ENCODE results near the gene P2RX1. TPM values are rescaled to one million over a fixed set of nuclear protein-coding genes. Genes with fewer than 3 reads are reported as not detected.

The P2RX1 gene
- total RNA-seq, 1 experiment from 2014 or later: not detected

GRCh38 chr17:3913531-3914311, 2.5 kb downstream of the P2RX1 start:
- no peak overlapping the region for H2BK5ac ChIP-seq (ENCODE audit: insufficient read length, low read length)
- H2AFZ ChIP-seq (ENCODE audit: low read length): no peak overlapping the region
- no peak overlapping the region for H3K14ac ChIP-seq (ENCODE audit: insufficient read depth, low read length)
- no peak overlapping the region for H2BK15ac ChIP-seq (ENCODE audit: low read depth, low read length)
- H3K27ac ChIP-seq (ENCODE audit: insufficient read length, low read depth, low read length): no peak overlapping the region
- no peak overlapping the region for H3K4me2 ChIP-seq (ENCODE audit: insufficient read depth, insufficient read length, low read length)
- H4K8ac ChIP-seq (replicated peaks; ENCODE audit: insufficient read length, low read depth, low read length): no peak overlapping the region
- no peaks in the 10 kb centered on the region for H3K9me3 ChIP-seq (ENCODE audit: control insufficient read depth, low read depth, low read length)
- H2BK20ac ChIP-seq (ENCODE audit: low read depth, low read length, poor library complexity, severe bottlenecking): no peak overlapping the region
- H3K9ac ChIP-seq (ENCODE audit: extremely low read depth, insufficient read length, low read length): no peak overlapping the region
- no peak overlapping the region for H3K4me3 Mint-ChIP-seq
- no peaks in the 10 kb centered on the region for H3K79me1 ChIP-seq (ENCODE audit: insufficient read depth, low read depth, low read length, poor library complexity, severe bottlenecking)
- no peak overlapping the region for H3T11ph ChIP-seq (ENCODE audit: low read length)
- no peaks in the 10 kb centered on the region for H4K20me1 ChIP-seq (ENCODE audit: control insufficient read depth, insufficient read depth, insufficient read length)
- no peaks in the 10 kb centered on the region for H3K4me1 ChIP-seq (ENCODE audit: insufficient read depth, low read length)
- H3K36me3 Mint-ChIP-seq (ENCODE audit: insufficient read depth in 1 of 3, low read depth in 3 of 3): no peaks in the 10 kb centered on the region
- no peak overlapping the region for H3K23ac ChIP-seq (ENCODE audit: insufficient read length, low read depth, low read length)
- H4K5ac ChIP-seq (ENCODE audit: insufficient read length, low read depth, low read length): no peak overlapping the region
- no CpG with 5 or more reads among the region's 17 CpGs for WGBS (ENCODE audit: extremely low coverage, insufficient read length, low lambda C conversion rate)
- no peak overlapping the region for H3K27ac Mint-ChIP-seq
- no peaks in the 10 kb centered on the region for H3K23me2 ChIP-seq (ENCODE audit: insufficient read length, low read depth, low read length, poor library complexity, severe bottlenecking)
- H2AK5ac ChIP-seq (ENCODE audit: insufficient read length, low read length): no peak overlapping the region
- no peak overlapping the region for H3K56ac ChIP-seq (ENCODE audit: insufficient read length, low read depth, low read length)
- TF ChIP-seq, protein P1, sequence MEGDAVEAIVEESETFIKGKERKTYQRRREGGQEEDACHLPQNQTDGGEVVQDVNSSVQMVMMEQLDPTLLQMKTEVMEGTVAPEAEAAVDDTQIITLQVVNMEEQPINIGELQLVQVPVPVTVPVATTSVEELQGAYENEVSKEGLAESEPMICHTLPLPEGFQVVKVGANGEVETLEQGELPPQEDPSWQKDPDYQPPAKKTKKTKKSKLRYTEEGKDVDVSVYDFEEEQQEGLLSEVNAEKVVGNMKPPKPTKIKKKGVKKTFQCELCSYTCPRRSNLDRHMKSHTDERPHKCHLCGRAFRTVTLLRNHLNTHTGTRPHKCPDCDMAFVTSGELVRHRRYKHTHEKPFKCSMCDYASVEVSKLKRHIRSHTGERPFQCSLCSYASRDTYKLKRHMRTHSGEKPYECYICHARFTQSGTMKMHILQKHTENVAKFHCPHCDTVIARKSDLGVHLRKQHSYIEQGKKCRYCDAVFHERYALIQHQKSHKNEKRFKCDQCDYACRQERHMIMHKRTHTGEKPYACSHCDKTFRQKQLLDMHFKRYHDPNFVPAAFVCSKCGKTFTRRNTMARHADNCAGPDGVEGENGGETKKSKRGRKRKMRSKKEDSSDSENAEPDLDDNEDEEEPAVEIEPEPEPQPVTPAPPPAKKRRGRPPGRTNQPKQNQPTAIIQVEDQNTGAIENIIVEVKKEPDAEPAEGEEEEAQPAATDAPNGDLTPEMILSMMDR (conservative IDR thresholded peaks at IDR 0.05): peak; percentile 95
- H3K4ac ChIP-seq (ENCODE audit: low read depth, low read length): no peak overlapping the region
- H3K4me1 Mint-ChIP-seq: peaks cover 4 to 11% of the 10 kb centered on the region in 2 experiments; a peak in 3 of 4 replicates
- H3K18ac ChIP-seq (ENCODE audit: insufficient read length, low read depth, low read length): no peak overlapping the region
- H3K27me3 ChIP-seq (ENCODE audit: insufficient read depth, low read length): no peaks in the 10 kb centered on the region
- H4K91ac ChIP-seq (ENCODE audit: insufficient read length, low read depth, low read length): no peak overlapping the region
- no peak overlapping the region for H2BK12ac ChIP-seq (ENCODE audit: insufficient read length, low read depth, low read length)
- H3K79me2 ChIP-seq (ENCODE audit: insufficient read depth, low read length): no peaks in the 10 kb centered on the region
- H3K9me3 Mint-ChIP-seq: peaks cover 0 to 3% of the 10 kb centered on the region in 2 experiments; a peak in 2 of 5 replicates
- H2BK120ac ChIP-seq (ENCODE audit: low read depth, low read length, poor library complexity, severe bottlenecking): no peak overlapping the region
- peaks cover 4% of the 10 kb centered on the region; the same call in 1 of the 2 replicates for H3K27me3 Mint-ChIP-seq (ENCODE audit: low read depth)
- DNase-seq: peak; percentile 94
